ENCODE data around the gene SYNPO. TPM values are rescaled to one million over a fixed set of nuclear protein-coding genes. Genes with fewer than 3 reads are reported as not detected.

The SYNPO gene
- polyA plus RNA-seq, 1 donor (not counting 4 experiments of a cell fraction or from before 2014, with no cell fraction given) = 6.0 TPM

GRCh38 chr5:150674341-150674821 lies 33.9 kb downstream of the SYNPO start:
- Histone ChIP-seq H3K36me3 (ENCODE audit: control insufficient read depth in 2 of 2, extremely low read depth in 1 of 2, insufficient read depth in 2 of 2, low read length in 2 of 2) (peaks cover 0 to 1% of the 10 kb centered on the region in 2 experiments), H3K4me1 (ENCODE audit: control insufficient read depth, extremely low read depth, insufficient read depth, low read length) (peaks cover 17% of the 10 kb centered on the region), H4K20me1 (ENCODE audit: control insufficient read depth, extremely low read depth, insufficient read depth, low read length) (no peaks in the 10 kb centered on the region), H3K9me1 (ENCODE audit: control insufficient read depth, extremely low read depth, insufficient read depth, low read length) (no peaks in the 10 kb centered on the region), H2AFZ (ENCODE audit: control insufficient read depth, low read length) (no peak overlapping the region), H3K4me2 (ENCODE audit: control insufficient read depth, extremely low read depth, insufficient read depth, low read depth, low read length) (no peak overlapping the region), H3K9ac (ENCODE audit: control insufficient read depth, extremely low read depth, insufficient read depth, low read length) (no peak overlapping the region), H3K4me3 (ENCODE audit: control insufficient read depth in 2 of 3, extremely low read depth in 1 of 3, insufficient read depth in 2 of 3, low read depth in 1 of 3, low read length in 3 of 3) (no peak overlapping the region), H3K9me3 (ENCODE audit: control insufficient read depth, low read depth, low read length) (no peaks in the 10 kb centered on the region), H3K27ac (ENCODE audit: control insufficient read depth, insufficient read depth, low read length) (no peak overlapping the region), H3K27me3 (ENCODE audit: control insufficient read depth, extremely low read depth, insufficient read depth, low read length) (peaks cover 18% of the 10 kb centered on the region), H3K79me2 (ENCODE audit: control insufficient read depth, insufficient read depth, low read length) (no peaks in the 10 kb centered on the region)
- DNase-seq (ENCODE audit: low read depth, low spot score) (no peak), FAIRE-seq (no peak)
- dilution Hi-C loops (cut with MboI; ENCODE audit: extremely low pct_ligation_motif_present, low sequenced_read_pairs) = no loop called here
- TF ChIP-seq, protein P1, sequence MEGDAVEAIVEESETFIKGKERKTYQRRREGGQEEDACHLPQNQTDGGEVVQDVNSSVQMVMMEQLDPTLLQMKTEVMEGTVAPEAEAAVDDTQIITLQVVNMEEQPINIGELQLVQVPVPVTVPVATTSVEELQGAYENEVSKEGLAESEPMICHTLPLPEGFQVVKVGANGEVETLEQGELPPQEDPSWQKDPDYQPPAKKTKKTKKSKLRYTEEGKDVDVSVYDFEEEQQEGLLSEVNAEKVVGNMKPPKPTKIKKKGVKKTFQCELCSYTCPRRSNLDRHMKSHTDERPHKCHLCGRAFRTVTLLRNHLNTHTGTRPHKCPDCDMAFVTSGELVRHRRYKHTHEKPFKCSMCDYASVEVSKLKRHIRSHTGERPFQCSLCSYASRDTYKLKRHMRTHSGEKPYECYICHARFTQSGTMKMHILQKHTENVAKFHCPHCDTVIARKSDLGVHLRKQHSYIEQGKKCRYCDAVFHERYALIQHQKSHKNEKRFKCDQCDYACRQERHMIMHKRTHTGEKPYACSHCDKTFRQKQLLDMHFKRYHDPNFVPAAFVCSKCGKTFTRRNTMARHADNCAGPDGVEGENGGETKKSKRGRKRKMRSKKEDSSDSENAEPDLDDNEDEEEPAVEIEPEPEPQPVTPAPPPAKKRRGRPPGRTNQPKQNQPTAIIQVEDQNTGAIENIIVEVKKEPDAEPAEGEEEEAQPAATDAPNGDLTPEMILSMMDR (optimal IDR thresholded peaks at IDR 0.05 in 1 of 3, IDR thresholded peaks at IDR 0.05 in 1 of 3, conservative IDR thresholded peaks at IDR 0.05 in 1 of 3; ENCODE audit: extremely low read depth in 1 of 3, insufficient read depth in 2 of 3, low read length in 3 of 3) = no peak
- TF ChIP-seq EZH2 (IDR thresholded peaks at IDR 0.05; ENCODE audit: low read length) = no peak

- Histone ChIP-seq H3K36me3 (ENCODE audit: control insufficient read depth in 2 of 2, extremely low read depth in 1 of 2, insufficient read depth in 2 of 2, low read length in 2 of 2) (peaks cover 0 to 1% of the 10 kb centered on the region in 2 experiments), H4K20me1 (ENCODE audit: control insufficient read depth, extremely low read depth, insufficient read depth, low read length) (no peaks in the 10 kb centered on the region), H3K79me2 (ENCODE audit: control insufficient read depth, insufficient read depth, low read length) (no peaks in the 10 kb centered on the region), H3K9ac (ENCODE audit: control insufficient read depth, extremely low read depth, insufficient read depth, low read length) (no peak overlapping the region), H3K27me3 (ENCODE audit: control insufficient read depth, extremely low read depth, insufficient read depth, low read length) (peaks cover 18% of the 10 kb centered on the region), H2AFZ (ENCODE audit: control insufficient read depth, low read length) (no peak overlapping the region), H3K4me3 (ENCODE audit: control insufficient read depth in 2 of 3, extremely low read depth in 1 of 3, insufficient read depth in 2 of 3, low read depth in 1 of 3, low read length in 3 of 3) (no peak overlapping the region), H3K9me1 (ENCODE audit: control insufficient read depth, extremely low read depth, insufficient read depth, low read length) (no peaks in the 10 kb centered on the region), H3K4me1 (ENCODE audit: control insufficient read depth, extremely low read depth, insufficient read depth, low read length) (peaks cover 17% of the 10 kb centered on the region), H3K4me2 (ENCODE audit: control insufficient read depth, extremely low read depth, insufficient read depth, low read depth, low read length) (no peak overlapping the region), H3K27ac (ENCODE audit: control insufficient read depth, insufficient read depth, low read length) (no peak overlapping the region), H3K9me3 (ENCODE audit: control insufficient read depth, low read depth, low read length) (no peaks in the 10 kb centered on the region)
- dilution Hi-C loops (cut with MboI; ENCODE audit: extremely low pct_ligation_motif_present, low sequenced_read_pairs) = no loop called here
- no peak for FAIRE-seq
- no peak for TF ChIP-seq EZH2 (IDR thresholded peaks at IDR 0.05; ENCODE audit: low read length)
- TF ChIP-seq, protein P1 (optimal IDR thresholded peaks at IDR 0.05 in 1 of 3, IDR thresholded peaks at IDR 0.05 in 1 of 3, conservative IDR thresholded peaks at IDR 0.05 in 1 of 3; ENCODE audit: extremely low read depth in 1 of 3, insufficient read depth in 2 of 3, low read length in 3 of 3) = no peak
- no peak for DNase-seq (ENCODE audit: low read depth, low spot score)
Observed at GRCh38 chr5:150675069-150675468, 34.6 kb downstream of the SYNPO start.
